Stimulated activated CD8-positive, alpha-beta memory T cell treated with anti-CD3 and anti-CD28 coated beads, Interleukin-4, amount 100 ng/mL, for 4 hours (primary cell): ENCODE results near the gene MAP4K2.

ENCODE experiments used
- DNase-seq, 2 donors: peaks; one replicate each; pipeline ENCODE4 v3.0.0-alpha.2; 2020; ENCODE audit warnings: low read depth in 2 of 2, low spot score in 1 of 2

Gene MAP4K2

GRCh38 chr11:64755681-64756361 lies 47.2 kb downstream of the MAP4K2 start:
- no peak for DNase-seq

DNA sequence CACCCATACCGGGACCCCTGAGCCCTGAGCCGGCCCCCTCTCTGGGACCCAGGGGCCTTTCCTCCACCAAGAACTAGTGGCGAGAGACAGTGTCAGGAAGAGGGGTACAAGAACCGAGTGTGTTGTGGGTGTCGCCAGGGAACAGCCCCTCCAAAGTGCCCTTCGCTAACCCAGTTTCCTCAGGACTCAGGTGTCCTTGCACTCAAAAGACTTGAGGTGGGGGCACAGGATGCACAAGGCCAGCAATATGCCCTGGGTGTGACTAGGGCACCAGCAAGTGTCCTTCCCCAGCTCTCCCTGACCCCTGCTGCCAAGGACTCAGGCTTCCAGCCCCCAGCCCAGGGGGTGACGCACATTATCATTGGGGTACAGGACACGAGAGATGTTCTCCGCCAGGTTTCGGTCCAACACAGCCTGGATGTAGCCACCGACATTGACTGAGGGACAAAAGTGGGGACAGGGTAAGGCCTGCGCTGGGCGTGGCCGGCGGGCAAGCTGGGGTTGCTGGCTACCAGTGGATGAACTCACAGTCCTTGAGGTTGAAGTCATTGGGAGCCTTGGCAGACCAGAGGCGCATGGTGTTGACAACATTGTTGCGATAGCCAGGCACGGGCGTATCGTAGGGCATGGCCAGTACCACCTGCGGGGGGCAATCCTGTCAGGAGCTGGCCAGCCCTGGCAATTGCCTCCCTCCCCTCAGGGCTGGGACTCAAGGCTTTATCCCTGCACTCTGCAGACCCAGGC lies 47.9 kb downstream of the MAP4K2 start:
- no peak for DNase-seq

DNA sequence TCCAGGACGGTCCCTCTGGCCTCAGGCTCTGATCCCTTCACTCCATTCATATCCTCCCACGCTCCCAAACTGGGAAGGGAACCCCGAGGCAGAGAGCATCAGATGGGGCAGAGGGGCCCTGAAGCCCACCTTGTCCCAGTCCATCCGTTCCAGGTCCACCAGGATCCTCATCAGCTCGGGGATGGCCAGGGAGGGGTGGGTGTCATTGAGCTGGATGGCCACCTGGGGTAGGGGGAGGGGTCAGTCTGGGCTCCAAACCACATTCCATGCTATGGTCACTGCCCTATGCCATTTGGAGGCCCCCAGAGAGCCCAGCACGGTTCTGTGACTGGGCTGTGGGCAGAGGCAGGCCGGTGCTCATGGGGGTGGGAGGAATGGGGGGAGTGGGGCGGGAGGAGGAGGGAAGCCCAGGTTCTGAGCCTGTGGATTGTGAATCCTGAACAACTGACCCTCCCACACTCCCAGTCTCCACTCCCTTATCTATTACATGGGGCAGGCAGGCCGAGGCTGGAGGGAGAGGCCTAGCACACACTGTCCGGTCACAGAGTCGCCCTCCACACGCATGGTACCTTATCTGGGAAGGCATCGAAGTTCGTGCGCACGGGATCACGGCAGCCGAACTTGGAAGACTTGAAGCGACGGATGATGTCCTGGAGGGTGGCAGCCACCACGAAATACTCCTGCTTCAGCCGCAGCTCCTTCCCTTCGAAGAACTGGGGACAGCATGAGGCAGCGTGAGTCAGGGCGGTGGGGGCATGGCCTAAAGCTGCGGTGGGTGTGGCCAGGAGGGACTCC lies 48.7 kb downstream of the MAP4K2 start:
- no peak for DNase-seq

DNA sequence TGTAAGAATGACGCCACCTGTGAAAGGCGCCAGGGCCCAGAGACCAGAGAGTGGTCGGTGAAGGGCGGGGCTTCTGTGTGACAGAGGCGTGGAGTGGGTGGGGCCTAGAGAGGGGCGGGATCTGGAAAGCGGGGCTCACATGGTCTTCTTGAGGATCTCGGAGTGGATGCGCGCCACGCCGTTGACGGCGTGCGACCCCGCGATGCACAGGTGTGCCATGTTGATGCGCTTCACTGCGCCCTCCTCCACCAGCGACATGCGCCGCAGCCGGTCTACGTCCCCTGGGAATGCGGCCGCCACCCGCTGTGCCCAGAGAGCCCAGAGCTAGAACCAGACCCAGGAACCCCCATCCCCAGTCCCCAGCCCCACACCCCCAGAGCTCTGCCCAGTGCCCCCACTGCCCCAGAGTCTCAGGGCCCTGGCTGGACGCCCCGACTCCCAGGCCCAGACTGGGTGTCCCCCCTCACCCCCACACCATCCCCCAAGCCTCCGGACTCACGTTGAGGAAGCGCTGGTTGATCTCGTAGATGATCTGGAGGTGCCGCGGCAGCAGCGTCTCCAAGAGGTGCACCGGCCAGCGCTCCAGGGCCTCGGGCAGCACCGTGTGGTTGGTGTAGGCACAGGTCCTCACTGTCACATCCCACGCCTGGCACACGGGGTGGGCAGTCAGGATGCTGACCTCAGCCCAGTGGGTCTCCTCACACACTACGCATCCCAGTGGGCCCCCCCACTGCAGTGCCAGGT lies 49.5 kb downstream of the MAP4K2 start:
- no peak for DNase-seq

DNA sequence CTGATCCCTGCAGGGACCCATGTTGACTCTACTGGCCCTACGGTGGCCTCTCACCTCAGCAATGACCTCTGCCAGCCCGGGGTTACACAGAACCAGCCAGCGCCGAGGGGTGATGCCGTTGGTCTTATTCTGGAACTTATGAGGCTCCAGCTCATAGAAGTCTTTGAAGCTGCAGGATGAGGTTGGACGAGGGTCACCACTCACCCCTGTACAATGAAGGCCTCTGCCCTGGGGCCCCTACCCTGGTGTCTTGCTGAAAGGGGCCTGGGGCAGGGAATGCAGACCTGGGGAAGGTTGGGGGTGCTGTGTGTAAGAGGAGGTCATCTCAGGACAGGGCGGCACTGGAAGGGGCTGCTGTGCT lies 50.0 kb downstream of the MAP4K2 start:
- DNase-seq: no peak

DNA sequence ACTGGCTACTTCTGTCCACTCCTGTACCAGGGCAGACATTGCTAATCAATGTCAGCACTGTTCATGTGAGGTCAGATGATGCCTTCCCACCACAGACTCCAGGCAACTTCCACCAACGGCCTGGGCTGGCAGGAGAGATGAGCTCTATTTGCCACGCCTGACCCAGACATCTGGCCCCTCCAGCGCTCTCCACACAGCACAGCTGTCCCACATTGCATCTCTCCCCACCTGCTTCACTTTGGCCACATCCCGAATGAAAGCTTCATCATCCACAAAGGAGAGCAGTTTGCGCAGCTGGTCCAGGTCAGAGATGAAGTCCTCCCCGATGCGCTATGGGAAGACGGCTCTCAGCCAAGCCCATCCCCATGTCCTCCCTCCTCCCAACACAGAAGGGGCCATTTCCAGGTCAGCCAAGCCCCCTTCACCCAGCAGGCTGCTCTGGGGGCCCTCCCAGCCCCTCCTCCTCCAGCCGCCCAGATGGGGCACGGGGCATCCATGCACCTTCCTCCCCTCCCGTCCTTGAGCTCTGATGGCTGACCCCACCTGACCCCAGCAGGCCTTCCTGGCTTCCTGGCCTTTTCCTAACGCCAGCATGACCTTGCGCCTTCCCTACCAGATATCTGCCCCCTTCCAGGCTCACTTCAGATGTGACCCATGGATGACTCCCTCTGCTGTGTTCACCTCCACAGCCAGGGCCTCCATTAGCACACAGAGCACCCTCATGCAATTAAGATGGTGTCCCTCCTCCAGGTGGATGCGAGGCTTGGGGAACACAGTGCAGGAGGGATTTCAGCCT lies 50.6 kb downstream of the MAP4K2 start:
- no peak for DNase-seq

DNA sequence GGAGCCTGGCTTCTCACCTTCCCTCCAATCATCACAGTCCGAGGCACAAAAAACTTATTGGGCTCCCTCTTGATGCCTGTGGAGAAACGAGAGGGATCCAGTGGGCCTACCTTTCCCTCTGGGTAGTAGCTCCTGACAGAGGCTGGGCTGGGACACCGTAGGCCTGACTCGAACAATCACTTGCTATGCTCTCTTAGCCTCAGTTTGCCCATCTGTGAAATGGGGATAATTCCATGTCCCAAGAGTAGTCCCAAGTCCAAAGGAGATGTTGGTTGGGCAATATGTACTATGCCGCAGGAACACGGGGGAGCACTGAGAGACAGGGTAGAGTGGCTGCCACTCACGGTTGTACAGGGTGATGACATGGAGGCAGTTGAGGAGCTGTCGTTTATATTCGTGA lies 51.4 kb downstream of the MAP4K2 start:
- DNase-seq: no peak

DNA sequence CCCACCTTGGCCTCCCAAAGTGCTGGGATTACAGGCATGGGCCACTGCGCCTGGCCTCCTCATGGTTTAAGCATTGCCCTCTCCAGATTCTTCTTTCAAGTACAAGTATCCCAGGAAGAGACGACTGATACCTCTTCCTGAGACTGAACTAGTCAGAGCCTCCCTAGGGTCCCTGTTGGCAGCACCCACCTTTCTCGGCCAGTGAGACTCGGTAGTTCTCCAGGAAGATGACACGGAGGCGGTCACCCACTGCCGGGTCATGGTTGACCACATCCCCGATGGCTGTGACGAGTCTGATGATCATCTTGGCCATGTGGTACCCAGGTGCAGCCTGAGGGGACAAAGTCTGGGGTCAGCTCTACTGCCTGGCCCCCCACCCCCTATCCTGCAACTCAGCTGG lies 51.9 kb downstream of the MAP4K2 start:
- DNase-seq: no peak

DNA sequence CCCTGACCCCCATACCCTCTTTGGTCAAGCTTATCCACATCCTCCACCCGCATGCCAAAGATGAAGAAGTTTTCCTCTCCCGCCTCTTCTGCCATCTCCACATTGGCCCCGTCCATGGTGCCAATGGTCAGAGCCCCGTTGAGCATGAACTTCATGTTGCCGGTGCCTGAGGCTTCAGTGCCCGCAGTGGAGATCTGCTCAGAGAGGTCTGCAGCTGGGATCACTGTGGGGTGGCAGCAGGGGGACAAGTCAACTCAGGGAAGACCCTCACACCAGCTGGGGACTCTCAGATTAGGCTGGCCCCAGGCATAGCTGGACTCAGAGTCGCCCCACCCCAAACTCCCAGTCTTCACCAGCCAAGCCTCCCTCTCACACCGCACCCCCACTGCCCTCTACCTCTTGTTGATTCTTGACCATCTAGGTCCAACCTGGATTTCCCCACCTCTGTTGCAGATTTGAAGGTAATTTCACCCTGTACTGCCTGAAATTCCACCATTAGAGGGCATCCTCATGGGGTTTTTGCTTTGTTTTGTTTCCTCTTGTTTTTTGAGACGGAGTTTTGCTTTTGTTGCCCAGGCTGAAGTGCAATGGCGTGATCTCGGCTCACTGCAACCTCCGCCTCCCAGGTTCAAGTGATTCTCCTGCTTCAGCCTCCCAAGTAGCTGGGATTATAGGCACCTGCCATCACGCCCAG lies 52.5 kb downstream of the MAP4K2 start:
- no peak for DNase-seq

DNA sequence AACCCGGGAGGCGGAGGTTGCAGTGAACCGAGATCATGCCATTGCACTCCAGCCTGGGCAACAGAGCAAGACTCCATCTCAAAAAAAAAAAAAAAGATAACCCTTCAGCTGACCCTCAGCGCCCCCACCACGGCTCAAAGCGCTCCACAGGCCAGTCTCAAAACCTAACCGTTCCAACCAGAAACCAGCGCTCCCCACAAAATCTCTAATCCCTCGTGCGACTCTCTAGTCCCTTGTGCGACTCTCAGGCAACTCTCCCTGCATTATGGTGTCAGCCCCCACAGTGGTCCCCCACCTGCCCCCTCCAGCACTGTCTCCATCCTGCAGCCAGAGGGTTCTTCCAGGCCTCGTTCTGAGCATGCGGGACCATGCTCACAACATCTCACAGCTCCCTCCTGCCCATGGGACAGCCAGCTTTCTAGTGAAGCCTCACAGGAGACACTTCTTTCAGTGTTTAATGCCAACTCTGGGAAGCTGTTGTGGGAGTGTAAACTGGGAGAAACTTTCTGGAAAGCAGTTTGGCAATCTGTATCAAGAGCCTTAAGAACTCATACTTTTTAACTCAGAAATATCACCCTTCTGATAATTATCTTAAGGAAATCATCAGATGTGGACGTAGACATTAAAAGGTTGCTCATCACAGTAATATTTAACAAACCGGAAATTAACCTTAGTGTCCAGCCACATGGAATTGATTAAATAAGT lies 54.9 kb downstream of the MAP4K2 start:
- no peak for DNase-seq

DNA sequence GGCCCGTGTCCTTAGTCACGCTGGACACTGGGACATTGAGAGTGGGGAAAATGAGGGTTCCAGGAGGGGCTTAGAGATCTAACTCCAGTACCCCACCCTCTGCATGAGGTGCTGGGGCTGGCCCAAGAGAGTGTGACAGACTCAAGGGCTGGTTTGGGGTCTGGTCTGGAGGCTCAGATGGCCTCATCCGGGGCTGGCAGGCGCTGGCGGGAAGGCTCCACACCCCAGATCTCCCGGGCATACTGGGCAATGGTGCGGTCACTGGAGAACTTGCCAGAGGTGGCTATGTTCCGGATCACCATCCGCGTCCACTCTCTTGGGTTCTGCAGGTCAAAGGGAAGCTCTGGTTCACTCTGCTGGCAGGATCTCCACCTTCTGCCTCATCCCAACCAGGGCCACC lies 56.5 kb downstream of the MAP4K2 start:
- DNase-seq: no peak

DNA sequence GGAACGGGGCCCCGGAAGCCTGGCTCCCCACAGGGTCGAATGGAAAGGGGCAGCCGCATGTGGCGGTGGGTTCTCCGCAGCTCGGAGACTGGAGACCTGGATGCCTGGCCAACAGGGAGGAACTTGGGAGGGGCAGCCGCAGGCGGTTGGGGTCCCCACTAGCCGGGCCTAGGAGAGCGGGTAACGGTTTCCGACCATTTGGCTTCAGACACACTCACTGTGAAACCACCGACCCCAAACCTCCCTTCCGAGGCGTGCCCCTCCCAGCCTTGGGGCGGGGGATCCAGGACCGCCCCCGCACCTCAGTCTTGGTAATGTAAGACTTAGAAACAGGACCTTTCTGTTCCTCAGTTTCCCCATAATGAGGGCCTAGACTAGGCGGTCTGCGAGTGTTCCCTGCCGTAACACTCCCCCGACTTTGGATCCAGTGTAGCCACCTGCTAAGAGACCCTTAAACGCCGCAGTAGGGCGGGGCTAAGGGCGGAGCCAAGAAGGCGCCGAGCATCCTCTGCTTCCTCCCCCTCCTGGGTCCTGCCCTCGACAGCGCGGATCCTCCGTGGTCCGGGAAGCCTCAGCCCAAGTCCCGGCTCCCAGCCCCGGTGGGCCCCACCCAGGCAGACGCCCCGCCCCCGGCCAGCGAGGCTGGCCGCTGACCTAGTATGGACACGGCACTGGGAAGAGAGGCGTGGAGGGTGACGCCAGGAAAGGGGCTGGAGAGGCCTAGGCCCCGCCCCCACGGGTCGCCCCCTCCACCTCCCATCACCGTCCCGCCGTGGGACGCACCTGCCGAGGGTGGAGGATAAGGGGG lies 57.3 kb downstream of the MAP4K2 start:
- DNase-seq: peak; percentile 44 to 64

GRCh38 chr11:64745189-64745520 lies 57.9 kb downstream of the MAP4K2 start:
- peak; percentile 26 to 54 for DNase-seq

DNA sequence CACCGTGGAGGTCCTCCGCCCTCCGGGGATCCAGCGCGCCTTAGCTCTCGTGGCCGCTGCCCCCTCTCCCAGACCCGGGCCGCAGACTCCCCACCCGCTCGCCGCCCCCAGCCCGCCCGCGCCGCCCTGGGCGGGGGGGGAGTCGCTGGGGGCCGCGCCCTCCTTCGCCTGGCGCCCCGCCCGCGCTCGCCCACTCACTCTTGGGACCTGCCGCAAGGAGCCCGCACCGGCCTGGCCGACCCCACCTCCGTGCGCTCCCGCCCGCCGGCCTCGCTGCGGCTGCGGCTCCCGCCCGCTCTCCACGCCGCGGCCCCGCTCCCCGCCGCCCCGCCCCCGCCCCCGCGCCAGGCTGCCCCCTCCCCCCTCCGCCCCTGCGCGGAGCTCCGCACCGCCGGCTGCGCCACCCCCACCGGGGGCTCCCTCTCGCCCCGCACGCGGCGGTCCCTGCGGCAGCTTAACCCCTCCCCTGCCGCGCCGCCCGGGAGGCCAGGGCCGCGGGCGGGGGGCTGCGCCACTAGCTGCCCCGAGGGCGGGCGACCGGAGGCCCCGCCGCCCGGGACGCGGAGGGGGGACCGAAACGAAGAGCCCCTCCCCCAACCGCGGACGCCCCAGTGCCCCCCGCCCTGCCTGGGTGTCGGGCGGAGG lies 58.3 kb downstream of the MAP4K2 start:
- DNase-seq: no peak

DNA sequence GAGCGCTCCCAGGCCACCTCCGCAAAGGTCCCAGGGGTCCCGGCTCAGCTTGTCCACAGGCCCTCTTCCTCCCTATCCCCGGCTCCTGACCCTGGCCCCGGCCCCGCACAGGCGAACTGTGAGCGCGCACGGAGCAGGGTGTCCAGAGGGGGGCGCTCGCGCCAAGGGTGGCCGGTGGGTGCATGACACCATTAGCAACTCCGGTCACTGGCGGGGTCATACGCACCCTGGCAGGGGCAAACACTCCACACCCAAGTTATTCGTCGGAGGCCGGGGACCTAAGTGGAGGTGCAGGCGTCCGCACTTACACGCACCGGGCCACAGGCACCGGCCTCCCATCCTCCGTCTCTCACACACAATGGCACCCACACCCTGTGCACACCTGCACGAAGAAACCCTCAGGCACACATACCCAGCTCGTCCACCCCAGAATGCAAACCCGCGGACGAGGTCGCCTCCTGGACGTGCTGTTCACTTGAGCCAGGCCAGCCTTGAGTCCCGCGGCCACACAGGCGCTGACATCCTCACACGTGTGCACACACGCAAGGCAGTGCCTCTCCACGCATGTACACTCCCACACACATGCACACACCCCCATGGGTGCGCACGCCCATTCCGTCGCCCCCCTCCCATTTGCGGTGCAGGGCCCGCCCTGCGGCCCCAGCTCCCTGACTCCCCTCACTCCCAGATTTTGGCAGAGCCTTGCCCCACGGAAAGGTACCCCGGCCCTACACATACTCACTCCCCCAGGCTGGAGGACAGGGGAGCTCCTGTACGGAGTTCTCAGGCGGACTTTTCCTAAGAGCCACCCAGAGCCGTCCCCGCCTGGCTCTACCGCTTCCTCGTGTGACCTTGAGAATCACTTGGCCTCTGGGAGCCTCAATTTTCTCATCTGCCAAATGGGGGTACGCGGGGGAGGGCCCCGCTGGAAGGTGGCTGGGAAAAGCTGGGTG lies 59.1 kb downstream of the MAP4K2 start, which contains the start of gene RASGRP2:
Gene RASGRP2, minus strand, starts transcription at position 552 of the 953 bp plus-strand sequence. CDS start 1,276 bp downstream, outside the sequence.
- peak; percentile 57 for DNase-seq

GRCh38 chr11:64742889-64743590 lies 60.0 kb downstream of the MAP4K2 start:
- peak; percentile 40 to 53 for DNase-seq
